HCT116 (cell line): Measurements from ENCODE around the gene MNDA. TPM values are rescaled to one million over a fixed set of nuclear protein-coding genes. Genes with fewer than 3 reads are reported as not detected.

Experiments used
- ATAC-seq: fragments of 200-7000 bp; cut with Tn5 transposase; 2 replicates; pipeline ENCODE4 v1.9.1; 2020; ENCODE audit warnings: mild to moderate bottlenecking, moderate library complexity
- BruUV-seq: library from RNA; stranded (reverse); fragments of 400-500 nt; replicated peaks from 2 replicates; lab custom pipeline; 2021; lab: Mats Ljungman, UMichigan
- CTCF ChIA-PET: fragments of 300-600 bp; sonication (Branson Sonifier 250); formaldehyde crosslinking; loops from one replicate; lab custom pipeline; 2021; ENCODE audit warnings: antibody characterized with exemption; lab: Charles Lee
- POLR2A ChIA-PET: fragments of 300-600, 350-600 bp; sonication (Branson Sonifier 250); formaldehyde crosslinking; loops from one replicate; lab custom pipeline; 2021; ENCODE audit warnings: antibody characterized with exemption; lab: Charles Lee
- RAD21 ChIA-PET, 2 experiments: fragments of 300-600 bp; sonication (Branson Sonifier 250); formaldehyde crosslinking; loops; one replicate each; lab custom pipeline; 2023; ENCODE audit warnings: low total read pairs in 2 of 2; ENCODE audit not compliant: uncharacterized antibody in 2 of 2, unreplicated experiment in 2 of 2, low non-redundant PET in 1 of 2; lab: Charles Lee
- DNase-seq: peaks from one replicate; pipeline ENCODE4 v3.0.0-alpha.2; 2010; ENCODE audit warnings: low read depth, low spot score
- H2AFZ ChIP-seq: fragments of 200-600 bp; shearing (Covaris generic), sonication (generic); 2 replicates; pipeline ENCODE4 v1.6.1; 2017; ENCODE audit warnings: low read depth, mixed run types, mixed read lengths, antibody characterized with exemption, low read length; ENCODE audit not compliant: poor library complexity, severe bottlenecking
- H3K27ac ChIP-seq: 2 replicates; pipeline ENCODE4 v1.5.1; 2012; ENCODE audit warnings: low read depth, low read length
- H3K27me3 ChIP-seq: fragments of 200-600 bp; sonication (generic); 2 replicates; pipeline ENCODE4 v1.6.1; 2016; ENCODE audit warnings: mixed run types, low read length, mixed read lengths; ENCODE audit not compliant: insufficient read depth
- H3K36me3 ChIP-seq, 2 experiments: fragments of 200-500 bp in 1 of 2; fragments of 200-600 bp in 1 of 2; sonication (Bioruptor generic) in 1 of 2; sonication (generic) in 1 of 2; 2 replicates each; pipeline versions ENCODE4 v1.5.1 to v1.6.1; 2014 to 2016; ENCODE audit warnings: low read length in 2 of 2, inconsistent platforms in 1 of 2, mixed read lengths in 1 of 2, mixed run types in 1 of 2; ENCODE audit not compliant: insufficient read depth in 2 of 2, control insufficient read depth in 1 of 2
- H3K4me1 ChIP-seq, 2 experiments: fragments of 200-600 bp in 1 of 2; sonication (generic) in 1 of 2; 2 replicates each; pipeline versions ENCODE4 v1.5.1 to v1.6.1; 2012 to 2017; ENCODE audit warnings: low read length in 2 of 2, inconsistent platforms in 1 of 2, mild to moderate bottlenecking in 1 of 2, mixed read lengths in 1 of 2, mixed run types in 1 of 2, moderate library complexity in 1 of 2; ENCODE audit not compliant: insufficient read depth in 2 of 2, control insufficient read depth in 1 of 2
- H3K4me2 ChIP-seq: fragments of 200-600 bp; sonication (generic); 2 replicates; pipeline ENCODE4 v1.6.1; 2017; ENCODE audit warnings: mixed run types, low read length, mixed read lengths
- H3K4me3 ChIP-seq, 2 experiments: fragments of 200-600 bp in 1 of 2; sonication (generic) in 1 of 2; replicated peaks in 1 of 2; 2 replicates each; pipeline ENCODE4 v1.5.1; 2011 to 2016; ENCODE audit warnings: low read length in 2 of 2, control low read depth in 1 of 2, low read depth in 1 of 2, mild to moderate bottlenecking in 1 of 2, mixed read lengths in 1 of 2, mixed run types in 1 of 2
- H3K79me2 ChIP-seq: fragments of 200-600 bp; sonication (generic); 2 replicates; pipeline ENCODE4 v1.6.1; 2017; ENCODE audit warnings: mild to moderate bottlenecking, mixed run types, low read length, moderate library complexity, mixed read lengths; ENCODE audit not compliant: insufficient read depth
- H3K9ac ChIP-seq: fragments of 200-600 bp; sonication (generic); 2 replicates; pipeline ENCODE4 v1.6.1; 2016; ENCODE audit warnings: low read length, mixed read lengths
- H3K9me2 ChIP-seq: fragments of 200-600 bp; sonication (generic), shearing (Covaris generic); 2 replicates; pipeline ENCODE4 v1.6.1; 2017; ENCODE audit warnings: mixed run types, mild to moderate bottlenecking, moderate library complexity; ENCODE audit not compliant: insufficient read depth
- H3K9me3 ChIP-seq, 2 experiments: fragments of 200-500 bp in 1 of 2; fragments of 200-600 bp in 1 of 2; sonication (Bioruptor generic) in 1 of 2; sonication (generic) in 1 of 2; 2 replicates each; pipeline ENCODE4 v1.6.1; 2014 to 2017; ENCODE audit warnings: low read length in 2 of 2, mixed read lengths in 2 of 2, inconsistent platforms in 1 of 2, low read depth in 1 of 2, mild to moderate bottlenecking in 1 of 2, mixed run types in 1 of 2, moderate library complexity in 1 of 2; ENCODE audit not compliant: control insufficient read depth in 1 of 2, insufficient read depth in 1 of 2
- H4K20me1 ChIP-seq: fragments of 200-600 bp; sonication (generic), shearing (Covaris generic); 2 replicates; pipeline ENCODE4 v1.6.1; 2017; ENCODE audit warnings: mixed run types, mild to moderate bottlenecking, moderate library complexity; ENCODE audit not compliant: insufficient read depth
- EZH2 ChIP-seq: fragments of 200-600 bp; sonication (generic); IDR thresholded peaks from 2 replicates; pipeline ENCODE4 v1.6.1; 2017; ENCODE audit warnings: antibody characterized with exemption, mixed run types
- EZH2phosphoT487 ChIP-seq: fragments of 200-600 bp; IDR thresholded peaks from 2 replicates; pipeline ENCODE4 v1.6.1; 2018; ENCODE audit warnings: antibody characterized with exemption, borderline replicate concordance
- RAD21 ChIP-seq: IDR thresholded peaks from 2 replicates; pipeline ENCODE4 v1.6.1; 2012; ENCODE audit warnings: low read depth, mild to moderate bottlenecking
- SP1 ChIP-seq: IDR thresholded peaks from 2 replicates; pipeline ENCODE4 v1.6.1; 2012; ENCODE audit warnings: low read depth
- intact Hi-C: fragments of 100-400 bp; cut with micrococcal nuclease; formaldehyde crosslinking; loops from 2 replicates; pipeline ENCODE4 v1.10.0; 2022
- total RNA-seq: library from RNA; stranded (reverse); gene quantifications from one replicate; pipeline ENCODE4 v1.2.1, GENCODE V29; 2021; ENCODE audit not compliant: unreplicated experiment
- TF ChIP-seq, protein P1 (sequence below), 3 experiments: fragments of 200-600 bp in 1 of 3; sonication (generic) in 1 of 3; IDR thresholded peaks in 2 of 3; conservative IDR thresholded peaks in 1 of 3; 2 replicates each; pipeline ENCODE4 v1.5.1; 2012 to 2017; ENCODE audit warnings: low read depth in 2 of 3, low read length in 2 of 3, antibody characterized with exemption in 1 of 3, borderline replicate concordance in 1 of 3, control low read depth in 1 of 3, mild to moderate bottlenecking in 1 of 3, mixed read lengths in 1 of 3, mixed run types in 1 of 3, moderate library complexity in 1 of 3; ENCODE audit not compliant: insufficient read depth in 1 of 3
- TF ChIP-seq, protein P2 (sequence below): IDR thresholded peaks from 2 replicates; pipeline ENCODE4 v1.6.1; 2012

MNDA gene
- total RNA-seq, 1 experiment from 2014 or later = not detected

DNA sequence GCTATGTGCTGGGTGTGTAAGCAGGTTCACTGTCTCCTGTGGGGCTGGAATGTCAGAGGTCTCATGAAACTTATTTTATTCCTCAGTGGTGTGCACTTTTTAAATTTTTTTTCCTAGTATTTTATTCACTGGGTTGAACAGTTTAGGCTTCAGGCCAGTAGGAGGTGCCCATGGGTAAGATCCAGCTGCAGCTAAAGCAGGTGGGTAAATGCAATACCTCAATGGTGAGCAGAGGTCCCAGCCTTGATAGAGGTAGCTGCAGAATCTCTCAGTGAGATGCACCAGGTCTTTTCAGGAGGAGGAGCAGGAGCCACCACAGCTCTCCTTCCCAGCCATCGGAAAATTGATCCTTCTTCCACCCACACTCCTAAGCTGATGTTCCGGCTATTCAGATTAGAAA lies 37.5 kb upstream of the MNDA start:
- H3K27ac ChIP-seq = no peak overlapping the region
- BruUV-seq = no TSS peak
- TF ChIP-seq SP1 (no peak), EZH2 (no peak)
- TF ChIP-seq, protein P1, sequence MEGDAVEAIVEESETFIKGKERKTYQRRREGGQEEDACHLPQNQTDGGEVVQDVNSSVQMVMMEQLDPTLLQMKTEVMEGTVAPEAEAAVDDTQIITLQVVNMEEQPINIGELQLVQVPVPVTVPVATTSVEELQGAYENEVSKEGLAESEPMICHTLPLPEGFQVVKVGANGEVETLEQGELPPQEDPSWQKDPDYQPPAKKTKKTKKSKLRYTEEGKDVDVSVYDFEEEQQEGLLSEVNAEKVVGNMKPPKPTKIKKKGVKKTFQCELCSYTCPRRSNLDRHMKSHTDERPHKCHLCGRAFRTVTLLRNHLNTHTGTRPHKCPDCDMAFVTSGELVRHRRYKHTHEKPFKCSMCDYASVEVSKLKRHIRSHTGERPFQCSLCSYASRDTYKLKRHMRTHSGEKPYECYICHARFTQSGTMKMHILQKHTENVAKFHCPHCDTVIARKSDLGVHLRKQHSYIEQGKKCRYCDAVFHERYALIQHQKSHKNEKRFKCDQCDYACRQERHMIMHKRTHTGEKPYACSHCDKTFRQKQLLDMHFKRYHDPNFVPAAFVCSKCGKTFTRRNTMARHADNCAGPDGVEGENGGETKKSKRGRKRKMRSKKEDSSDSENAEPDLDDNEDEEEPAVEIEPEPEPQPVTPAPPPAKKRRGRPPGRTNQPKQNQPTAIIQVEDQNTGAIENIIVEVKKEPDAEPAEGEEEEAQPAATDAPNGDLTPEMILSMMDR (IDR thresholded peaks at IDR 0.05 in 2 of 3, conservative IDR thresholded peaks at IDR 0.05 in 1 of 3; ENCODE audit: borderline replicate concordance in 1 of 3, insufficient read depth in 1 of 3, low read depth in 2 of 3, low read length in 2 of 3) = peak in 2 of 3 experiments; percentile 14 to 25; a peak in 3 of 6 replicates
- TF ChIP-seq, all 23 proteins: peak for 1
- no peaks in the 10 kb centered on the region for H3K4me1 ChIP-seq
- H3K4me3 ChIP-seq = no peak overlapping the region
- H3K9me3 ChIP-seq = peaks cover 0 to 8% of the 10 kb centered on the region in 2 experiments; a peak in 1 of 4 replicates
- H3K27me3 ChIP-seq = no peaks in the 10 kb centered on the region
- no peaks in the 10 kb centered on the region for H3K79me2 ChIP-seq
- DNase-seq (no peak), ATAC-seq (no peak)
- RAD21 ChIA-PET = no interaction called here
- no peak overlapping the region for H3K9ac ChIP-seq
- H2AFZ ChIP-seq = no peak overlapping the region
- POLR2A ChIA-PET = no interaction called here
- no peak overlapping the region for H3K4me2 ChIP-seq
- CTCF ChIA-PET = no interaction called here
- H3K36me3 ChIP-seq = no peaks in the 10 kb centered on the region
- intact Hi-C loops = no loop called here
- H4K20me1 ChIP-seq = no peaks in the 10 kb centered on the region
- H3K9me2 ChIP-seq = no peaks in the 10 kb centered on the region

DNA sequence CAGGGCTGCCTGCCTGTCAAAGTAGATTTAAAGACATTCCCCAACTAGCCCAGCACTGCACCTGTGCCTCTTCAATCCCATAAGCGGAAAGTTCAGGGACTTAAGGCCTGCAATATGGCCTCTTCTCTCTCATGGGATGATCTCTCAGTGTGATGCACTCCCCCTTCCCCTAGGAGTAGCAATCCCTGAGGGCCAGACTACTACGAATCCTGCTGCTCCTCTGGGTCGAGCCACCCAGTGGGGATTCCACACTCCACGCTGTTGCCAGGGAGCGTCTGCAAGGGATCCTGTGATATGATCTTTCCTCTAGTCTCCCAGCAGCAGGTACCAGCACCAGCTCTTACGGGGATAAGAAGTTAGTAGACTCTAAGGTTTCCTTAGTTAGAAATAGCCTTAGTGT lies 36.9 kb upstream of the MNDA start:
- Histone ChIP-seq H3K27me3 (no peaks in the 10 kb centered on the region), H4K20me1 (no peaks in the 10 kb centered on the region), H2AFZ (no peak overlapping the region), H3K9ac (no peak overlapping the region), H3K9me2 (no peaks in the 10 kb centered on the region), H3K4me2 (no peak overlapping the region), H3K4me3 (no peak overlapping the region), H3K9me3 (peaks cover 0 to 5% of the 10 kb centered on the region in 2 experiments; a peak in 1 of 4 replicates), H3K36me3 (no peaks in the 10 kb centered on the region), H3K4me1 (no peaks in the 10 kb centered on the region), H3K27ac (no peak overlapping the region), H3K79me2 (no peaks in the 10 kb centered on the region)
- ATAC-seq = no peak
- POLR2A ChIA-PET = no interaction called here
- CTCF ChIA-PET = no interaction called here
- RAD21 ChIA-PET = no interaction called here
- BruUV-seq = no TSS peak
- intact Hi-C loops = no loop called here
- TF ChIP-seq EZH2phosphoT487 (no peak), RAD21 (no peak)
- TF ChIP-seq, protein P2, sequence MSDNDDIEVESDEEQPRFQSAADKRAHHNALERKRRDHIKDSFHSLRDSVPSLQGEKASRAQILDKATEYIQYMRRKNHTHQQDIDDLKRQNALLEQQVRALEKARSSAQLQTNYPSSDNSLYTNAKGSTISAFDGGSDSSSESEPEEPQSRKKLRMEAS = no peak
- DNase-seq = no peak
